RWPE1 (cell line): ENCODE data around the gene MT1X.
"Not testable (repeated sequence)": the region's sequence is repeated elsewhere in the genome, so short reads cannot be mapped to it uniquely, and the experiment has no call there.

ENCODE experiments used
- CTCF ChIA-PET: fragments of 350-600 bp; sonication (Branson Sonifier 250); formaldehyde crosslinking; extraction: SDS; loops from one replicate; lab custom pipeline; 2021; lab: Yijun Ruan, JAX
- POLR2A ChIA-PET: fragments of 400-600 bp; formaldehyde crosslinking; extraction: SDS; loops from one replicate; lab custom pipeline; 2020; ENCODE audit warnings: antibody characterized with exemption; ENCODE audit not compliant: low non-redundant PET; lab: Yijun Ruan, JAX
- DNase-seq: peaks from one replicate; pipeline ENCODE4 v3.0.0; 2012; ENCODE audit warnings: low spot score
- H3K27ac ChIP-seq: fragments of 450-650 bp; 2 replicates; pipeline ENCODE4 v1.5.1; 2017
- CTCF ChIP-seq: fragments of 450-650 bp; conservative IDR thresholded peaks from 2 replicates; pipeline ENCODE4 v1.5.1; 2017; ENCODE audit warnings: low read depth, mild to moderate bottlenecking

Gene MT1X

GRCh38 chr16:56669840-56670619, 12.2 kb upstream of the MT1X start:
- ChIA-PET CTCF (no interaction called here), POLR2A (no interaction called here)
- no peak overlapping the region for H3K27ac ChIP-seq
- no peak for DNase-seq
- no peak for TF ChIP-seq CTCF

- CTCF ChIA-PET: no interaction called here
- no peak for DNase-seq
- no peak overlapping the region for H3K27ac ChIP-seq
- POLR2A ChIA-PET: no interaction called here
- TF ChIP-seq CTCF: no peak
These were observed 11.7 kb upstream of the MT1X start for GRCh38 chr16:56670620-56670934.

- CTCF ChIA-PET, H3K27ac ChIP-seq, DNase-seq: not testable (repeated sequence)
- POLR2A ChIA-PET: interaction anchor here (1.0 kb wide), 1 partner anchor 46 kb away, joined by 4 read pairs; the partner anchor contains the start of gene MT1E
These were observed 10.6 kb upstream of the MT1X start for GRCh38 chr16:56671691-56672090.

GRCh38 chr16:56672171-56672570, 10.1 kb upstream of the MT1X start:
- not testable (repeated sequence) for H3K27ac ChIP-seq, DNase-seq
- CTCF ChIA-PET: interaction anchor here (2.7 kb wide), 1 partner anchor 30 kb away, joined by 13 read pairs; no protein-coding TSS in a partner anchor
- POLR2A ChIA-PET: interaction anchor here (1.0 kb wide), 1 partner anchor 47 kb away, joined by 4 read pairs; the partner anchor contains the start of gene MT1E

- no peak overlapping the region for H3K27ac ChIP-seq
- no peak for TF ChIP-seq CTCF
- POLR2A ChIA-PET: no interaction called here
- CTCF ChIA-PET: interaction anchor here (0.6 to 2.7 kb wide), 2 partner anchors 29 to 54 kb away, joined by 3 to 13 read pairs; no protein-coding TSS in a partner anchor
- no peak for DNase-seq
These were observed 9.3 kb upstream of the MT1X start for GRCh38 chr16:56672761-56673536.

GRCh38 chr16:56673921-56674320, 8.3 kb upstream of the MT1X start:
- no peak overlapping the region for H3K27ac ChIP-seq
- CTCF ChIA-PET: interaction anchor here (0.6 to 2.7 kb wide), 8 partner anchors 28 to 335 kb away, joined by 3 to 13 read pairs (median 3); no protein-coding TSS in a partner anchor
- POLR2A ChIA-PET: no interaction called here
- TF ChIP-seq CTCF: no peak; the same call in 1 of the 2 replicates
- no peak for DNase-seq

- H3K27ac ChIP-seq, DNase-seq, POLR2A ChIA-PET: not testable (repeated sequence)
- CTCF ChIA-PET: interaction anchor here (0.6 to 2.7 kb wide), 5 partner anchors 27 to 207 kb away, joined by 3 to 13 read pairs (median 3); no protein-coding TSS in a partner anchor
These were observed 7.7 kb upstream of the MT1X start for GRCh38 chr16:56674570-56674969.
